Erythroblast (primary cell): ENCODE results near the gene ADH1C.
"Not testable (repeated sequence)": the region's sequence is repeated elsewhere in the genome, so short reads cannot be mapped to it uniquely, and the experiment has no call there.

Experiments
- DNase-seq, 2 experiments: peaks; one replicate each; lab custom pipeline; 2025; lab: John Stamatoyannopoulos, UW
- GATA1 ChIP-seq: IDR thresholded peaks from 2 replicates; pipeline ENCODE4 v1.6.1; 2011; ENCODE audit warnings: low read depth, mild to moderate bottlenecking, control low read depth, low read length, moderate library complexity
- POLR2A ChIP-seq: IDR thresholded peaks from 2 replicates; pipeline ENCODE4 v1.6.1; 2011; ENCODE audit warnings: mild to moderate bottlenecking, low read length

ADH1C gene

DNA sequence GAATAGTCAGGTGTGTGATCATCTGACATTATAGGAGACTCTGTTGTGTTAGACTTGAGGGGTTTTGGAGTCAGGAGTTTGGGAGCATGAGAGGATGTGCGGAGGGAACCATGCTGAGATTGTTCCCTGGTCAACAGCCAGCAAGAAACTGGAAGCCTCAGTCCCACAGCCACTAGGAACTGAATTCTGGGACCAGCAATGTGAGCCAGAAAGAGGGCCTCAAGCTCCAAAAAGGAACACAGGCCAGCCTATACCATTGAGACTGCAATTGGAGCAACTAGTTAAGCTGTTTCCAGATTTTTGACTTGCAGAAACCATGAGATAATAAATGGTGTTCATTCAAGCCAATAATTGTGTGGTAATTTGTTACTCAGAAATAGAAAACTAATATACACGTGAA is 22.7 kb downstream of the ADH1C start:
- no peak for TF ChIP-seq POLR2A
- TF ChIP-seq GATA1, result no peak
- no peak for DNase-seq

DNA sequence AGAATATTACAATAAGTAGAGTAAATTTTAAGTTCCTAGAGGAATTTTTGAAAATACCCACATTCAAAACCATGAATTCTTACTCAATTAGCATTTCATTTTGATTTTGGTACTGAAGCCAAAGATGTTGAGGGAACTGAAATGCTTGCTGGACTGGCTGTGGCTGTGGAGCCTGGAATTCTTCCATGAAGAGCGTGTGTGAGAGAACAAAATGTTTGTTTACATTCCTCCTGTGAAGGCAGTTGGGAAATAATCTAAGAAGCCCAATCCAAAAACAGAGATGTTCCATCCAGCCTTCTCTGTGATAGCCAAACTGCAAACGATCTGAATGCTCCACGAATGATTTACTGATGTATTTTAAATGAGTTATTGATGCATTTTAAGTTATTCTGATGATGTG is 27.6 kb downstream of the ADH1C start:
- no peak for DNase-seq
- TF ChIP-seq POLR2A, result no peak
- no peak for TF ChIP-seq GATA1

DNA sequence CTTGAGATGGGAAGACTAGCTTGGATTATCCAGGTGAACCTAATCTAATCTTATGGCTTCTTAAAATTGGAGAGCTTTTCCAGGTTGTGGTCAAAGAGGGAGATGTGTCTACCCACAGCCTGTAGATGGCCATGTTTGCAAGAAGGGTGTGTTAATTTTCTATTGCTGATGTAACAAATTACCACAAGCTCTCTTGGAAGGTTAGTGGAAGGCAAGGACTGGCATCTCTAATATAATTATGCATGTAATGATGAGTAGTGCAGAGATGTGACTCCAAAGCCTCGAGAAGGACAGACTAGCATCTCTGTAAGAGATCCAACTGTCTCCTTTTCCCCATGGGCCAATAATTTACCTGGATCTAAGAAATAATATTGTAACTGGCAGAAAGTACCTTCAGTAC is 28.2 kb downstream of the ADH1C start:
- TF ChIP-seq GATA1, result no peak
- no peak for DNase-seq

DNA sequence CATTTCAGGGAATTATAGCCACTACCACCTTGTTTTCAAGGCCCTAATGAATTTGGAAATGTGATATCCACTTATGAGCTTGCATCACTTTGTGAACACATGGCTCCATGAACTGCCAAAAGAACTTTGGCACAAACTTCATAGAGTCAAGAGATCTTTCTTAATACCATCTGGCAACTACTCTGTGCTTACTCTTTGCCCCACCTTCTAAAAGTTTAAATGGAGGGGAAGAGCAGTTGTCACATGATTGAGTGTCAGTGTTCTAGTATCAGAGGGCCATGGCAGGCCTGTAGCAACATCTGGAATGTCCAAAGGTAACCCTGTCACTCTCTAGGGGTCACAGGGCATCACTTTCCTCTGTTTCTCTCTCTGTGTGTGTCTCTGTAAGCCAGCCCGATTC is 28.8 kb downstream of the ADH1C start:
- no peak for DNase-seq
- no peak for TF ChIP-seq POLR2A
- TF ChIP-seq GATA1, result no peak

DNA sequence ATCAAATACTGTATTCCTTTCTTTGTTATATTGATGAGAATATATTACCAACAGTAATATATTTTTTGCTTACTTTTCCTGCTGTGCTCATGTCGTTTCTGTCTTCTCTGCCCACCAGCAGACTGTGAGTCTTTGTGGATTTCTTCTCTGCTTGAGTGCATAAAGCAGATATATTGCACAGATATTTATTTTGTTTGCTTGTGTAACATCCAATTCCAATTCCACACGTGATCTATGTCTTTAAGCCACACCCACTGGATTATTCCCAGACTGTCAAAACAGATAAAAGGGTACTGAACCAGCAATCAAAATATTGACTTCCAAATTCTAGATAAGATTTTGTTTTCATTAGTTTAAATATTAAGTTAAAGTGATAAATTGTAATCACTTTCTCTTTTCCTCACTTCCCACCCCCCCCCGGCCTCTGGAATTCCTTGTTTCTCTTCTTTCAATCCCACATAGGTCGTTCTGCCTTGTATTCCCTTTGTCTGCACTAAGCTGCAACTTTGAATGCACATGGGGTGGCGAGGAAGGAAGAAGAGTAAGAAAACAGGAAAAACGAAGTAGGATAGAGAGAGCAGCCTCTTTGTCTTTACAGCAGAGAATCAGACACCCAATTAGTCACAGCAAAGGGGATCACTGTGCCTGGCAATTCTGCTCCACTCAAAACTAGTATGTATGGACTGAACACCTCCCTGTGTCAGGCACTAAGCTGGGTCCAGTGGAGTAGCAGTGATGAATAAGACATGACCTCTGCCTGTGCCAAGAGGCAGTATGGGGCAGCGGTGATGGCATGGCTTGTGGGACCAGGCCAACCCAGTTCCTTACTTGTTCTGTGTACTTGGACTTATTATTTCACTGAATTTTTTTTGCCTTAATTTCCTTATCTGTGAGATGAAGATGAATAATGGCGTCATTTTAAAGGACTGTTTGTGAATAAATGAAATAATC is 31.0 kb downstream of the ADH1C start, which contains the start of gene ADH1B:
TSS of gene ADH1B (minus strand) at position 161 of the 951 bp plus-strand sequence. CDS start at position 91, 70 bp downstream.
- DNase-seq, result no peak
- no peak for TF ChIP-seq POLR2A
- TF ChIP-seq GATA1, result no peak

DNA sequence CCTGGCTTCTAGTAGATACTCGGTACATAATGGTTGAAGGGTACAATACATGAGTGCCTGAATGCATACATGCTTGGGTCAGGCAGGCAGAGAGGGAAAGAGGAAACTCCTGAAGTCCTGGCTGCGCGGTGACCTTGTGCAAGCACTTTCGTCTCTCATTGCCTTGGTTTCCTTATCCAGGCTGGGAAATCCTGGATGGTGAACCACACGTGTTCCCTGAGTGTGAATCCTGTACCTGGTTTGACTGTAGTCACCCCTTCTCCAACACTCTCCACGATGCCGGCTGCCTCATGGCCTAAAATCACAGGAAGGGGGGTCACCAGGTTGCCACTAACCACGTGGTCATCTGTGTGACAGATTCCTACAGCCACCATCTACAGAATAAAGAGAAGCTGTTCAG is 34.7 kb downstream of the ADH1C start:
- DNase-seq, result not testable (repeated sequence)

DNA sequence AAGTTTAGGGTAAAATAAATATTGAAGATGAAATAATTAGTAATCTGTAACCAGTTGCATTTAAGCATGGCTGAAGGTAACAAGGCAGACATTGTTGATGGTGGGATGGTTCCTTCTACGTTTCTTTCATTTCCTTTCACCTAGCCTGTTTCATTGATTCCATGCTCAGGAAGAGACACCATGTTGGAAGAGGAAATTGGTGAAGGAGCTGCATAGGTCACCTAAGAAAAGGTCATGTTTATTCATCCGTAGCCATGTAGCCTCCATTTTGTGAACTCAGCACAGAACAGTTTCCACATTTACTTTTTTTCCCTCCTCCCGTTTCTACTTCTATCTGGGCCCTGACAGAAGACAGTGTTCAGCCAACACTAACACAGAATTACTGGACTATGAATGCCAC is 35.2 kb downstream of the ADH1C start:
- no peak for DNase-seq
- TF ChIP-seq GATA1 (no peak), POLR2A (no peak)

DNA sequence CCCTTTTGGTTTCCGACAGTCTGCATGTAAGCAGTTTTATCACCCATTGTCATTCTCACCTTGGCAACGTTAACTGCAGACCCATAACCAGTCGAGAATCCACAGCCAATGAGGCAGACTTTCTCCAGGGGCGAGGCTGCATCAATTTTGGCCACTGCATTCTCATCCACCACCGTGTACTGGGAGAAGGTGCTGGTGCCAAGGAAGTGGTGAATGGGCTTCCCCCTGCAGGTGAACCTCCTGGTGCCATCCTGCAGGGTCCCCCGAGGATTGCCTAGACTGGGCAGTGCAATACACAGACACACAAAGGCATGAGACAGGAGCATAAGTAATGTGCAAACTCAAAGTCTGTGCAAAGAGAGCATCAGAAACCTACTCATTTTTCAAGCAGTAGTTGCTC is 36.7 kb downstream of the ADH1C start:
- TF ChIP-seq GATA1 (no peak), POLR2A (no peak)
- no peak for DNase-seq

DNA sequence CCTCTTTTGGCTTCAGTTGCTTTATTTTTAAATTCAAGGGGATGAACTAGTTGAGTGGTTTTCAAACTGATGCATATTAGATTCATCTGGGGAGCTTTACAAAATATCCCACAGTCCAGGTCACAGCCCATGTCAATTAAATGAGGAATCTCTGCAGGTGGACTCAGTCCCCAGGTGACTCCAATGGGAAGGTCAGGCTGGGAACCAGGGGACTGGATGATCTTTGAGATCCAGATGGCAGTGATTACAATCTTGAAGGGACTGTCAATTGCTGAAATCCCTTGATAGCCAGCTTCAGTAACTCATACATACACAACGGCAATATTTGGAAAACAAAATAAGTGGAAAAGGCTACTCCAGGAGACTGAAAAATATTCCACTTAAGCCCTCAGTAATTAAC is 38.3 kb downstream of the ADH1C start:
- no peak for TF ChIP-seq POLR2A
- TF ChIP-seq GATA1, result no peak
- DNase-seq, result no peak

DNA sequence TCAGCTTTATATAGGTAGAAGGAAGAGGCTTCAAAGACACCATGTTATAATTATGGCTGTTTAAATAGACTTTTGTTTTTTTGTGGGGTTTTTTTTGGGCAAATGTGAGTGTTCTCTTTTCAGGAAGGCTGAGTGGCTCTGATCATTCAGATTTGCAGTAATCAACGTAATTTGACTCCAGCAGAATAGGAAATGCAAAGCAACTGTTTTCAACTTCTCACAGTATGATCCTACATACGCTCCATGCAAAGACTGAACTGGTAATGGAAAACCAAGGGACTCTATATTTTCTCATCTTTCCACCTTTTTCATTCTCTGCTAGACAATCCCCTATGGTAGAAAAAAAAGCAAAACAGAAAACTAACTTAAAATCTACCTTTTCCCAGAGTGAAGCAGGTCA is 42.2 kb downstream of the ADH1C start:
- TF ChIP-seq POLR2A, result no peak
- TF ChIP-seq GATA1, result no peak
- no peak for DNase-seq

DNA sequence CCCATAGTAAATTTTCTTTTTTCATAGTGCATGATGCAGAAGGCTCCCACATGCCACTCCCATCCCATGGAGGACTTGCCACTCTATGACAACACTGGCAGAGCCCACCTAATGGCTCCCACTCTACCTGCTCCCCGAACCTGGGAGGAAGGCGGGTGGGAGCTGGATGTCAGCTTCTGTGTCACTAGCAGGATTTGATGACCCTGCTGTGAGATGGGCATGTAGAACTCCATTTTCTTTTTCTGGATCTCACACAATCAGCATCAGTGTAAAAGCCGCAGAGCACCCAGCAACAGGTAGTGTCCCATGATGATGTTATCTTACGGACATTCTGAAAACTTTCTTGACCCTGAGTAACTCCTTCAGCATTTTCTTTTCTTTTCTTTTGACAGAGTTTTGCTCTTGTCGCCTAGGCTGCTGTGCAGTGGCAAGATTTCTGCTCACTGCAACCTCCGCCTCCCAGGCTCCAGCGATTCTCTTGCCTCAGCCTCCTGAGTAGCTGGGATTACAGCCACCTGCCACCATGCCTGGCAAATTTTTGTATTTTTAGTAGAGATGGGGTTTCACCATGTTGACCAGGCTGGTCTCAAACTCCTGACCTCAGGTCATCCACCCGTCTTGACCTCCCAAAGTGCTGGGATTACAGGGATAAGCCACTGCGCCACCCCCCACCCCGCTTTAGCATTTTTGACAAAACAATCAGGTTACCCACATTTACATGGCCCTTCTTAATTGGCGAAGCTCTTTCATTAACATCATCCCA is 46.7 kb downstream of the ADH1C start:
- DNase-seq, result no peak
- TF ChIP-seq GATA1, result no peak
- TF ChIP-seq POLR2A, result no peak

DNA sequence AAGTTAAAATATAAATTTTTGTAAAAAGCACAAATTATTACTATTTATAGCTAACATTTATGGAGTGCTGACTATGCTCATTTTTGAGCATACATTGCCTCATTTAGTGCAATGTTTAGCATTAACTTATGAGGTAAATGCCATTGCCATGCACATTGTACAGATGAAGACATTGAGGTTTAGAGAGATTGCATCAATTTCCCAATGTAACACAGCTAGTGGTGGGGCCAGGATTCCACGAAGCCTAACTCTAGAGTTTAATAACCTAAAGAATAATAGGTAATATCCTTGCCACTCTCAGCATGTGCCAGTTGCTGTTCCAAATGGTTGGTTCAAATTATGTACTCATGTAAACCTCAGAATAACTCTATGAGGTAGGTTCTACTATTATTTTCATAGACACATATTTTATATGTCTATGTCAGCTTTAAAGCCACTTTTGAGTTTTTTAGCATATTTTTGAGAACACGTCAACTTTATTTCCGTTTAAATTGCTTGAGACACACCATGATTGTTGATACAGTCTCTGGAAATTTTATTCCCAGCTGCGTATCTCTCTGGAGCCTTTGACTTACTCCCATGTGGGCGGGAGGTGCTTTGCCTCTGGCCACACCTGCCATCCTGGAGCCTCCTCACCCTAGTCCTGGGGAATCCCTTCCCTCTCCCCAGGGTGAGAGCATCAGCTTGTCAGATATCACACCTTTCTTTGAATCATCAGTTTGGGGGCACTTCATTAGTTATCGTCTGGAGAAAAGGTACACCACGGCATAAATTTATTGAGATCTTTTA is 51.0 kb downstream of the ADH1C start:
- TF ChIP-seq GATA1 (no peak), POLR2A (no peak)
- DNase-seq, result no peak

DNA sequence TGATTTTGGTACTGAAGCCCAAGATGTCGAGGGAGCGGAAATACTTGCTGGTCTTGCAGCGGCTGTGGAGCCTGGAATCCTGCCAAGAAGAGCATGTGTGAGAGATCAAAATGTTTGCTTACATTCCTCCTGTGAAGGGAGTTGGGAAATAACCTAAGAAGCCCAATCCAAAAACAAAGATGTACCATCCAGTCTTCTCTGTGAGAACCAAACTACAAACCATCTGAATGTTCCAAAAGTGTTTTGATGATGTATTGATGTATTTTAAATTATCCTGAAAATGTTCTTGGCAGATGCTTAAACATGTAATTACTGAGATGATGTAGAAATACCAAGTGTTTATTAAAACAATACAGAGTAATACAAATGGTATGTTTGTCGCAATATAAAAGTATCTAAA is 51.6 kb downstream of the ADH1C start:
- DNase-seq, result no peak
- TF ChIP-seq POLR2A (no peak), GATA1 (no peak)

DNA sequence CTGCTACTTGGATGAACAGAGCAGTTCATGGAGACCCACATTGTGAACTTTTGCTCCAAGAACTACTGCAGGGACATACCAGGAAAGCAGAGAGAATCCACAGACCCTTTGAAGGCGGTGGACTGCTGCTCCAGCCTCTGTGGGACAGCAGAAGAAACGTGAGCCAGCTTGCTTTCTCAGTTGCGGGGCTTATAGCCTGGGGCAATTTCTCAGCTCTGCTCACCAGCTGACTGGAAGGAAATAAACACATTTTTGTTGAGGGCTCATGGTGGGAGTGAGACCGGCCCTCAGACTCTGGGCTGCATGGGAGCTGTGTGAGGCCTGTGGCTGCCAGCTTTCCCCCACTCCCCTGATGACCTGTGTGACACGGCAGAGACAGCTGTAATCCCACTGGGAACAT is 59.2 kb downstream of the ADH1C start:
- DNase-seq, result no peak
- no peak for TF ChIP-seq GATA1
- no peak for TF ChIP-seq POLR2A
